GM23338 (cell line): ENCODE results near the gene KRT15. TPM values are rescaled to one million over a fixed set of nuclear protein-coding genes. Genes with fewer than 3 reads are reported as not detected.

Experiments used
- ATAC-seq: fragments of 200-7000 bp; cut with Tn5 transposase; 3 replicates; pipeline ENCODE4 v1.9.1; 2020
- DNase-seq: peaks from one replicate; pipeline ENCODE4 v3.0.0-alpha.2; 2015; ENCODE audit warnings: low spot score
- H2AFZ ChIP-seq: fragments of 200-600 bp; sonication (generic); 2 replicates; pipeline ENCODE4 v1.8.0; 2016; ENCODE audit warnings: antibody characterized with exemption, mild to moderate bottlenecking, moderate library complexity
- H3F3A ChIP-seq: fragments of 200-600 bp; sonication (generic); replicated peaks from 2 replicates; pipeline ENCODE4 v1.8.0; 2017; ENCODE audit warnings: antibody characterized with exemption, mixed run types, low read depth
- H3K27ac ChIP-seq: fragments of 200-600 bp; sonication (generic); 2 replicates; pipeline ENCODE4 v1.6.1; 2016; ENCODE audit warnings: low read depth
- H3K27me3 ChIP-seq: fragments of 200-600 bp; sonication (generic); 2 replicates; pipeline ENCODE4 v1.8.0; 2016; ENCODE audit warnings: mild to moderate bottlenecking, mixed run types, moderate library complexity; ENCODE audit not compliant: insufficient read depth
- H3K36me3 ChIP-seq: fragments of 200-600 bp; sonication (generic); 2 replicates; pipeline ENCODE4 v1.8.0; 2016; ENCODE audit warnings: mild to moderate bottlenecking; ENCODE audit not compliant: insufficient read depth
- H3K4me1 ChIP-seq: fragments of 200-600 bp; sonication (generic); 2 replicates; pipeline ENCODE4 v1.8.0; 2016; ENCODE audit warnings: mild to moderate bottlenecking, moderate library complexity; ENCODE audit not compliant: insufficient read depth
- H3K4me2 ChIP-seq: fragments of 200-600 bp; sonication (generic); 2 replicates; pipeline ENCODE4 v1.7.1; 2017; ENCODE audit warnings: mixed run types
- H3K4me3 ChIP-seq: fragments of 200-600 bp; sonication (generic); 2 replicates; pipeline ENCODE4 v1.6.1; 2016; ENCODE audit warnings: mixed run types
- H3K79me2 ChIP-seq: fragments of 200-600 bp; sonication (generic); replicated peaks from 2 replicates; pipeline ENCODE4 v1.8.0; 2017; ENCODE audit warnings: mild to moderate bottlenecking; ENCODE audit not compliant: insufficient read depth
- H3K9me2 ChIP-seq: fragments of 200-600 bp; sonication (generic); 2 replicates; pipeline ENCODE4 v1.8.0; 2017; ENCODE audit not compliant: insufficient read depth
- H4K20me1 ChIP-seq: fragments of 200-600 bp; sonication (generic); replicated peaks from 2 replicates; pipeline ENCODE4 v1.8.0; 2017; ENCODE audit warnings: mild to moderate bottlenecking; ENCODE audit not compliant: insufficient read depth
- H3K27ac Mint-ChIP-seq: 2 replicates; pipeline ENCODE4 v1.8.0; 2020; ENCODE audit warnings: inconsistent platforms, mild to moderate bottlenecking, moderate library complexity, mixed read lengths
- H3K27me3 Mint-ChIP-seq: 3 replicates; pipeline ENCODE4 v1.8.0; 2022; ENCODE audit warnings: low read depth, mild to moderate bottlenecking, moderate library complexity, mixed read lengths, inconsistent platforms; ENCODE audit not compliant: insufficient read depth, poor library complexity
- H3K36me3 Mint-ChIP-seq: 3 replicates; pipeline ENCODE4 v1.8.0; 2021; ENCODE audit warnings: low read depth, mild to moderate bottlenecking, inconsistent platforms, moderate library complexity, mixed read lengths
- H3K4me1 Mint-ChIP-seq: 3 replicates; pipeline ENCODE4 v1.8.0; 2020; ENCODE audit warnings: mild to moderate bottlenecking, inconsistent platforms, mixed read lengths
- H3K4me3 Mint-ChIP-seq: 3 replicates; pipeline ENCODE4 v1.8.0; 2021; ENCODE audit warnings: moderate library complexity, mild to moderate bottlenecking, inconsistent platforms, mixed read lengths
- H3K9me3 Mint-ChIP-seq: 3 replicates; pipeline ENCODE4 v1.8.0; 2020; ENCODE audit warnings: moderate library complexity, mild to moderate bottlenecking, inconsistent platforms, mixed read lengths
- CREB1 ChIP-seq: fragments of 250-450 bp; sonication (Bioruptor Pico); IDR thresholded peaks from 2 replicates; pipeline ENCODE4 v1.5.0; 2020; ENCODE audit warnings: low read depth, mild to moderate bottlenecking, moderate library complexity
- ETS1 ChIP-seq: IDR thresholded peaks from 2 replicates; pipeline ENCODE4 v1.6.1; 2016; ENCODE audit warnings: antibody characterized with exemption
- EZH2 ChIP-seq: fragments of 200-600 bp; sonication (generic); IDR thresholded peaks from one replicate; pipeline ENCODE4 v1.8.0; 2017; ENCODE audit warnings: antibody characterized with exemption, mild to moderate bottlenecking, low read depth; ENCODE audit not compliant: unreplicated experiment
- JUNB ChIP-seq: IDR thresholded peaks from one replicate; pipeline ENCODE4 v1.6.1; 2016; ENCODE audit warnings: antibody characterized with exemption; ENCODE audit not compliant: unreplicated experiment
- NANOG ChIP-seq: IDR thresholded peaks from 2 replicates; pipeline ENCODE4 v1.6.1; 2016; ENCODE audit warnings: antibody characterized with exemption, borderline replicate concordance
- POLR2AphosphoS5 ChIP-seq: IDR thresholded peaks from 2 replicates; pipeline ENCODE4 v1.6.1; 2016; ENCODE audit warnings: antibody characterized with exemption, low read depth
- ZNF331 ChIP-seq: fragments of 250-450 bp; sonication (Bioruptor Pico); IDR thresholded peaks from 2 replicates; pipeline ENCODE4 v1.5.0; 2020; ENCODE audit warnings: low read depth, mild to moderate bottlenecking, moderate library complexity
- polyA plus RNA-seq: library from polyadenylated mRNA; unstranded; fragments of >200 nt; fragmentation: Nextera tagmentation; extraction: Ambion mirVana; gene quantifications from 2 replicates; pipeline ENCODE4 v1.2.1, GENCODE V29; 2016
- total RNA-seq: library from RNA; depleted of rRNA; stranded (reverse); fragments of >200 nt; shearing (Covaris generic); gene quantifications from 2 replicates; pipeline ENCODE4 v1.2.3, GENCODE V29; 2014
- TF ChIP-seq, protein P1 (sequence below): fragments of 250-450 bp; sonication (Bioruptor Pico); IDR thresholded peaks from 2 replicates; pipeline ENCODE4 v1.5.0; 2020; ENCODE audit warnings: mild to moderate bottlenecking, moderate library complexity
- TF ChIP-seq, protein P2 (sequence below): IDR thresholded peaks from one replicate; pipeline ENCODE4 v1.6.1; 2018; ENCODE audit warnings: antibody characterized with exemption; ENCODE audit not compliant: unreplicated experiment

The KRT15 gene
- total and polyA plus RNA-seq, 2 experiments from 2014 or later: 0.03 TPM; not detected in 1

DNA sequence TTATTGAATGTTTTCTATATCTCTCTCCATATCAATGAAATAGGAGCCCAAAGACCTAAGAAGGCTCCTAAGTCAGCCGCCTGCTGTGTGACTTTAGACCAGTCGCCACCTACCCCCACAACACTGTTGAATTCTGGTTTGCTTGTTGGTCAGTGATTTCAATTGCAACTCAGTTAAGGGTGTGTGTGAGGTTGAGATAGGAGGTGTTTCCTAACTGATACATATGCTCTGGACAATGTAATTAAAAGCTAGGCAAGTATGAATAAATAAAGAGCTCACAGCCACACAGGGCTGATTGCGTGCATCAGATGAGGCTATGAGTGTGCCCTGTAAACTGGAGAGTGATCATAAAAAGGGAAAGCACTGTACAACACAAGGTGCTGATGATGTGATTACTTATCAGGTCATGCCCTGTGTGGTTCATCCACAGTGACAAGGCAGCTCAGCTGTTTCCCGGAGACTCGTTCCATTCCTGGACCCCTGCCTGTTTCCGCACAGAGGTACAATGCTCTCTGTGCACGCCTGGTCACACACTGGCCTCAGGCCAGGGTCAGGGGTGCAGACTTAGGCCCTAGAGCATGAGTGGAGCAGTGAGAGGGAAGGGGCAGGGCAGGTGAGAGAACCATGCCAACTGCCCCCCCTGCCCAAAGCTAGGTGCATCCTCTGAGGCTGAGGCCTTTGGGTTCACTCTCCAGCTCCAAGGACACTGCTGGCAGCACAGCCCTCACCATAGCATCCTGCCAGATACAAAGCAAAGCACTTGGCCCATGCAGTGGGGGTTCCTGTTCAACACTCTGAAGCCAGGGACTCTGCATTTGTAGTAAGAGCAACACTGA, 34.5 kb downstream of the KRT15 start:
- no peak for ATAC-seq
- H3K4me2 ChIP-seq: no peak overlapping the region
- no peaks in the 10 kb centered on the region for H3K36me3 Mint-ChIP-seq

More for the DNA sequence above, 34.5 kb downstream of the KRT15 start:
- Histone ChIP-seq H3K4me1 (no peaks in the 10 kb centered on the region), H4K20me1 (no peaks in the 10 kb centered on the region), H3K36me3 (no peaks in the 10 kb centered on the region), H2AFZ (no peak overlapping the region), H3K27ac (no peak overlapping the region), H3K9me2 (no peaks in the 10 kb centered on the region), H3K27me3 (no peaks in the 10 kb centered on the region), H3K4me3 (no peak overlapping the region), H3K79me2 (no peaks in the 10 kb centered on the region), H3F3A (no peaks in the 10 kb centered on the region)
- no peaks in the 10 kb centered on the region for H3K4me1 Mint-ChIP-seq
- H3K9me3 Mint-ChIP-seq: no peaks in the 10 kb centered on the region
- no peak overlapping the region for H3K4me3 Mint-ChIP-seq
- TF ChIP-seq ZNF331 (CRISPR knock-in tag) (no peak), JUNB (no peak), EZH2 (no peak), POLR2AphosphoS5 (no peak), ETS1 (no peak), CREB1 (CRISPR knock-in tag) (no peak), NANOG (no peak)
- TF ChIP-seq, protein P1, sequence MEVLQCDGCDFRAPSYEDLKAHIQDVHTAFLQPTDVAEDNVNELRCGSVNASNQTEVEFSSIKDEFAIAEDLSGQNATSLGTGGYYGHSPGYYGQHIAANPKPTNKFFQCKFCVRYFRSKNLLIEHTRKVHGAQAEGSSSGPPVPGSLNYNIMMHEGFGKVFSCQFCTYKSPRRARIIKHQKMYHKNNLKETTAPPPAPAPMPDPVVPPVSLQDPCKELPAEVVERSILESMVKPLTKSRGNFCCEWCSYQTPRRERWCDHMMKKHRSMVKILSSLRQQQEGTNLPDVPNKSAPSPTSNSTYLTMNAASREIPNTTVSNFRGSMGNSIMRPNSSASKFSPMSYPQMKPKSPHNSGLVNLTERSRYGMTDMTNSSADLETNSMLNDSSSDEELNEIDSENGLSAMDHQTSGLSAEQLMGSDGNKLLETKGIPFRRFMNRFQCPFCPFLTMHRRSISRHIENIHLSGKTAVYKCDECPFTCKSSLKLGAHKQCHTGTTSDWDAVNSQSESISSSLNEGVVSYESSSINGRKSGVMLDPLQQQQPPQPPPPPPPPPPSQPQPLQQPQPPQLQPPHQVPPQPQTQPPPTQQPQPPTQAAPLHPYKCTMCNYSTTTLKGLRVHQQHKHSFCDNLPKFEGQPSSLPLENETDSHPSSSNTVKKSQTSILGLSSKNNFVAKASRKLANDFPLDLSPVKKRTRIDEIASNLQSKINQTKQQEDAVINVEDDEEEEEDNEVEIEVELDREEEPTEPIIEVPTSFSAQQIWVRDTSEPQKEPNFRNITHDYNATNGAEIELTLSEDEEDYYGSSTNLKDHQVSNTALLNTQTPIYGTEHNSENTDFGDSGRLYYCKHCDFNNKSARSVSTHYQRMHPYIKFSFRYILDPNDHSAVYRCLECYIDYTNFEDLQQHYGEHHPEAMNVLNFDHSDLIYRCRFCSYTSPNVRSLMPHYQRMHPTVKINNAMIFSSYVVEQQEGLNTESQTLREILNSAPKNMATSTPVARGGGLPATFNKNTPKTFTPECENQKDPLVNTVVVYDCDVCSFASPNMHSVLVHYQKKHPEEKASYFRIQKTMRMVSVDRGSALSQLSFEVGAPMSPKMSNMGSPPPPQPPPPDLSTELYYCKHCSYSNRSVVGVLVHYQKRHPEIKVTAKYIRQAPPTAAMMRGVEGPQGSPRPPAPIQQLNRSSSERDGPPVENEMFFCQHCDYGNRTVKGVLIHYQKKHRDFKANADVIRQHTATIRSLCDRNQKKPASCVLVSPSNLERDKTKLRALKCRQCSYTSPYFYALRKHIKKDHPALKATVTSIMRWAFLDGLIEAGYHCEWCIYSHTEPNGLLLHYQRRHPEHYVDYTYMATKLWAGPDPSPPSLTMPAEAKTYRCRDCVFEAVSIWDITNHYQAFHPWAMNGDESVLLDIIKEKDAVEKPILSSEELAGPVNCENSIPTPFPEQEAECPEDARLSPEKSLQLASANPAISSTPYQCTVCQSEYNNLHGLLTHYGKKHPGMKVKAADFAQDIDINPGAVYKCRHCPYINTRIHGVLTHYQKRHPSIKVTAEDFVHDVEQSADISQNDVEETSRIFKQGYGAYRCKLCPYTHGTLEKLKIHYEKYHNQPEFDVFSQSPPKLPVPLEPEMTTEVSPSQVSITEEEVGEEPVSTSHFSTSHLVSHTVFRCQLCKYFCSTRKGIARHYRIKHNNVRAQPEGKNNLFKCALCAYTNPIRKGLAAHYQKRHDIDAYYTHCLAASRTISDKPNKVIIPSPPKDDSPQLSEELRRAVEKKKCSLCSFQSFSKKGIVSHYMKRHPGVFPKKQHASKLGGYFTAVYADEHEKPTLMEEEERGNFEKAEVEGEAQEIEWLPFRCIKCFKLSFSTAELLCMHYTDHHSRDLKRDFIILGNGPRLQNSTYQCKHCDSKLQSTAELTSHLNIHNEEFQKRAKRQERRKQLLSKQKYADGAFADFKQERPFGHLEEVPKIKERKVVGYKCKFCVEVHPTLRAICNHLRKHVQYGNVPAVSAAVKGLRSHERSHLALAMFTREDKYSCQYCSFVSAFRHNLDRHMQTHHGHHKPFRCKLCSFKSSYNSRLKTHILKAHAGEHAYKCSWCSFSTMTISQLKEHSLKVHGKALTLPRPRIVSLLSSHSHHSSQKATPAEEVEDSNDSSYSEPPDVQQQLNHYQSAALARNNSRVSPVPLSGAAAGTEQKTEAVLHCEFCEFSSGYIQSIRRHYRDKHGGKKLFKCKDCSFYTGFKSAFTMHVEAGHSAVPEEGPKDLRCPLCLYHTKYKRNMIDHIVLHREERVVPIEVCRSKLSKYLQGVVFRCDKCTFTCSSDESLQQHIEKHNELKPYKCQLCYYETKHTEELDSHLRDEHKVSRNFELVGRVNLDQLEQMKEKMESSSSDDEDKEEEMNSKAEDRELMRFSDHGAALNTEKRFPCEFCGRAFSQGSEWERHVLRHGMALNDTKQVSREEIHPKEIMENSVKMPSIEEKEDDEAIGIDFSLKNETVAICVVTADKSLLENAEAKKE: no peak
- TF ChIP-seq, protein P2, sequence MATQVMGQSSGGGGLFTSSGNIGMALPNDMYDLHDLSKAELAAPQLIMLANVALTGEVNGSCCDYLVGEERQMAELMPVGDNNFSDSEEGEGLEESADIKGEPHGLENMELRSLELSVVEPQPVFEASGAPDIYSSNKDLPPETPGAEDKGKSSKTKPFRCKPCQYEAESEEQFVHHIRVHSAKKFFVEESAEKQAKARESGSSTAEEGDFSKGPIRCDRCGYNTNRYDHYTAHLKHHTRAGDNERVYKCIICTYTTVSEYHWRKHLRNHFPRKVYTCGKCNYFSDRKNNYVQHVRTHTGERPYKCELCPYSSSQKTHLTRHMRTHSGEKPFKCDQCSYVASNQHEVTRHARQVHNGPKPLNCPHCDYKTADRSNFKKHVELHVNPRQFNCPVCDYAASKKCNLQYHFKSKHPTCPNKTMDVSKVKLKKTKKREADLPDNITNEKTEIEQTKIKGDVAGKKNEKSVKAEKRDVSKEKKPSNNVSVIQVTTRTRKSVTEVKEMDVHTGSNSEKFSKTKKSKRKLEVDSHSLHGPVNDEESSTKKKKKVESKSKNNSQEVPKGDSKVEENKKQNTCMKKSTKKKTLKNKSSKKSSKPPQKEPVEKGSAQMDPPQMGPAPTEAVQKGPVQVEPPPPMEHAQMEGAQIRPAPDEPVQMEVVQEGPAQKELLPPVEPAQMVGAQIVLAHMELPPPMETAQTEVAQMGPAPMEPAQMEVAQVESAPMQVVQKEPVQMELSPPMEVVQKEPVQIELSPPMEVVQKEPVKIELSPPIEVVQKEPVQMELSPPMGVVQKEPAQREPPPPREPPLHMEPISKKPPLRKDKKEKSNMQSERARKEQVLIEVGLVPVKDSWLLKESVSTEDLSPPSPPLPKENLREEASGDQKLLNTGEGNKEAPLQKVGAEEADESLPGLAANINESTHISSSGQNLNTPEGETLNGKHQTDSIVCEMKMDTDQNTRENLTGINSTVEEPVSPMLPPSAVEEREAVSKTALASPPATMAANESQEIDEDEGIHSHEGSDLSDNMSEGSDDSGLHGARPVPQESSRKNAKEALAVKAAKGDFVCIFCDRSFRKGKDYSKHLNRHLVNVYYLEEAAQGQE: no peak
- peaks cover 25% of the 10 kb centered on the region for H3K27me3 Mint-ChIP-seq
- no peak overlapping the region for H3K27ac Mint-ChIP-seq
- DNase-seq: no peak
